Prostate gland (tissue), 2 donors: ENCODE measurements around the gene PTPRM. TPM values are rescaled to one million over a fixed set of nuclear protein-coding genes. Genes with fewer than 3 reads are reported as not detected.

Experiments used
- DNase-seq: peaks from one replicate; pipeline ENCODE4 v3.0.0-alpha.2; 2019; ENCODE audit warnings: low spot score
- H3K27ac ChIP-seq, 2 donors: fragments of 200-600 bp; sonication (generic); 2 replicates each; pipeline ENCODE4 v1.5.1; 2017 to 2019
- H3K27me3 ChIP-seq: fragments of 200-600 bp; sonication (generic); replicated peaks from 2 replicates; pipeline ENCODE4 v1.5.1; 2019; ENCODE audit not compliant: insufficient read depth
- H3K36me3 ChIP-seq, 2 donors: fragments of 200-600 bp; sonication (generic); 1 replicate in 1 of 2; 2 replicates in 1 of 2; pipeline versions ENCODE4 v1.5.1 to v1.8.1; 2017 to 2019
- H3K4me1 ChIP-seq: fragments of 200-600 bp; sonication (generic); replicated peaks from 2 replicates; pipeline ENCODE4 v1.5.1; 2019
- H3K4me3 ChIP-seq, 2 donors: fragments of 200-600 bp; sonication (generic); 2 replicates each; pipeline ENCODE4 v1.5.1; 2017 to 2019
- H3K9me3 ChIP-seq: fragments of 200-600 bp; sonication (generic); 2 replicates; pipeline ENCODE4 v1.5.1; 2017
- POLR2A ChIP-seq: fragments of 450-650 bp; IDR thresholded peaks from one replicate; pipeline ENCODE4 v1.6.1; 2016; ENCODE audit warnings: antibody characterized with exemption, mild to moderate bottlenecking
- POLR2AphosphoS5 ChIP-seq: sonication (generic); formaldehyde crosslinking; IDR thresholded peaks from one replicate; pipeline ENCODE4 v1.6.1; 2017; ENCODE audit warnings: antibody characterized with exemption
- whole genome bisulfite sequencing: methylation state at CpG from one replicate; pipeline ENCODE4 v1.1.5; 2018; 5-methylcytosine and 5-hydroxymethylcytosine counted together
- intact Hi-C: fragments of 100-400 bp; cut with DNase I; formaldehyde crosslinking; loops from one replicate; pipeline ENCODE4 v1.14.2; 2022
- total RNA-seq, 2 donors: library from RNA; depleted of rRNA; stranded (reverse); fragments of >200 nt; gene quantifications; one replicate each; pipeline ENCODE4 v1.1.0, GENCODE V29; 2016
- TF ChIP-seq, protein P1 (sequence below), 4 experiments: fragments of 200-600 bp in 2 of 4; fragments of 450-650 bp in 2 of 4; sonication (generic) in 2 of 4; IDR thresholded peaks; 1 replicate in 3 of 4; 2 replicates in 1 of 4; pipeline ENCODE4 v1.5.1; 2016 to 2019; ENCODE audit warnings: antibody characterized with exemption in 4 of 4, mild to moderate bottlenecking in 2 of 4, moderate library complexity in 2 of 4

PTPRM gene
- total RNA-seq, 2 donors from 2014 or later, result 32.9 to 92.6 TPM

DNA sequence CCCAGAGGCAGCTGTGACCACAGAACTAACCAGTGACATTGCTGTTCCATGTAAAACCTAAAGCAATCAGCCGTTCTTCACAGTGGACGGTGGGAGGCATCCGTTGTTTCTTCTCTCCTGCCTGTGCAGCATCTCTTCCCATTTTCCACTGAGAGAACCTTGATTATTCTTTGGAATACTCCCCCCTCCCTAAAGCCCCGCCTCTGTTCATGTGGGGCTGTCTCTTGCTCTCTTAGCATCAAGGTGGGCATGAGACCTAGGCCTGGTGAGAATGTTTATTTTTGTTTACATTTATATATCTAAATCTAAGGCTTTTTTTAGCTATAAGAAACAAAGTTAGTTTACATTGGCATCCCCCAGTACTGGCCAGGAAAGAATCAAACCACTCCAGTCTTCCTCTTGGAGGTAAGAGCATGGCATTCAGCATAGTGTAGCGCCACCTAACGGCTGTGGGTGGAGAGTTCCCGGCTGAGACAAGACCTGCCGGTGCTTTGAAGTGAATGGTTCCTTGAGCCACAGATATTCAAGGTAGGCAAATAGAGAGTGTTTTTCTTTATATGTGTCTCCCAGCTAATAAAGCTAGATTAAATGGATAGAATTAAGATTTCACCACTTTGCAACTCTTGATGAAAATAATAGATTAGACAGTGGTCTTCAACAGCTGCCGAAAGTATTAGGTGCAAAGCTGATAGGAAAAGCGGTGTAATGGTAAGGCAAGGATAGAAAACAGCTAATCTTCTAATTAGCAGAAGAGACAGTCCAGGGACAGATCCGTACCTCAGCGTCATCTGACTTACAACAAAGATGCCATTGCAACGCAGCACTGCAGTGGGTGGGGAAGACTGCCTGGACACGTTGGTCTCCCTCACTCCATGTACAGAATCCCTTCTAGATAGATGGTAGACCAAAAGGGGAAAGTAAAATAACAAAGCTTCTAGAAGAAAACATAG lies 822.5 kb downstream of the PTPRM start:
- no peaks in the 10 kb centered on the region for H3K4me1 ChIP-seq
- no peak overlapping the region for H3K4me3 ChIP-seq
- H3K9me3 ChIP-seq, result no peaks in the 10 kb centered on the region
- intact Hi-C loops, result loop anchor here (10.0 kb wide), 3 partner anchors 595 to 1115 kb away; partner anchors contain the start of gene PTPRM
- no peaks in the 10 kb centered on the region for H3K36me3 ChIP-seq
- TF ChIP-seq, protein P1, sequence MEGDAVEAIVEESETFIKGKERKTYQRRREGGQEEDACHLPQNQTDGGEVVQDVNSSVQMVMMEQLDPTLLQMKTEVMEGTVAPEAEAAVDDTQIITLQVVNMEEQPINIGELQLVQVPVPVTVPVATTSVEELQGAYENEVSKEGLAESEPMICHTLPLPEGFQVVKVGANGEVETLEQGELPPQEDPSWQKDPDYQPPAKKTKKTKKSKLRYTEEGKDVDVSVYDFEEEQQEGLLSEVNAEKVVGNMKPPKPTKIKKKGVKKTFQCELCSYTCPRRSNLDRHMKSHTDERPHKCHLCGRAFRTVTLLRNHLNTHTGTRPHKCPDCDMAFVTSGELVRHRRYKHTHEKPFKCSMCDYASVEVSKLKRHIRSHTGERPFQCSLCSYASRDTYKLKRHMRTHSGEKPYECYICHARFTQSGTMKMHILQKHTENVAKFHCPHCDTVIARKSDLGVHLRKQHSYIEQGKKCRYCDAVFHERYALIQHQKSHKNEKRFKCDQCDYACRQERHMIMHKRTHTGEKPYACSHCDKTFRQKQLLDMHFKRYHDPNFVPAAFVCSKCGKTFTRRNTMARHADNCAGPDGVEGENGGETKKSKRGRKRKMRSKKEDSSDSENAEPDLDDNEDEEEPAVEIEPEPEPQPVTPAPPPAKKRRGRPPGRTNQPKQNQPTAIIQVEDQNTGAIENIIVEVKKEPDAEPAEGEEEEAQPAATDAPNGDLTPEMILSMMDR (IDR thresholded peaks at IDR 0.05), result peak in 3 of 4 experiments; percentile 77 to 81 (median 80)
- TF ChIP-seq POLR2AphosphoS5 (peak; percentile 23), POLR2A (no peak)
- DNase-seq, result peak; percentile 69
- H3K27me3 ChIP-seq, result no peaks in the 10 kb centered on the region
- no peak overlapping the region for H3K27ac ChIP-seq
- 71% methylated on average over 14 of the region's 14 CpGs for WGBS

DNA sequence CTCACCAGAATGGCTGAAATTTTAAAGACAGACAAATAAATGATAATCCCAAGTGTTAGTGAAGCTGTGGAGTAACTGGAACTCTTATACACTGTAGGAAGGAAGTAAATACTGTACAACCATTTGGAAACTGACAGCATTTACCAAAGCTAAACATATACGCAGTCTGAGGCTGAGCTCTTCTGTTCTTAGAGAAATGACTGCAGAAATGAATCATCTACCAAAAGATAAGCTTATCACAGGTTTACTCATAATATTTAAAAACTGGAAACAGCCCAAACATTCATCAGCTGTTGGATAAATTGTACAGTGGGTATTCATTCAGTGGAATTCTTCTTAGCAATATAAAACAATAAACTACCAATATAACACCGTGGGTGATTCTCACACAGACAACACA lies 824.0 kb downstream of the PTPRM start:
- no peaks in the 10 kb centered on the region for H3K9me3 ChIP-seq
- no peaks in the 10 kb centered on the region for H3K36me3 ChIP-seq
- no peak overlapping the region for H3K27ac ChIP-seq
- no peak overlapping the region for H3K4me3 ChIP-seq
- intact Hi-C loops, result loop anchor here (10.0 kb wide), 1 partner anchor 596 kb away; no protein-coding TSS in a partner anchor
- DNase-seq, result no peak
- H3K27me3 ChIP-seq, result no peaks in the 10 kb centered on the region
- H3K4me1 ChIP-seq, result no peaks in the 10 kb centered on the region
- 83% methylated on average over 2 of the region's 2 CpGs for WGBS
- TF ChIP-seq POLR2AphosphoS5, result no peak

DNA sequence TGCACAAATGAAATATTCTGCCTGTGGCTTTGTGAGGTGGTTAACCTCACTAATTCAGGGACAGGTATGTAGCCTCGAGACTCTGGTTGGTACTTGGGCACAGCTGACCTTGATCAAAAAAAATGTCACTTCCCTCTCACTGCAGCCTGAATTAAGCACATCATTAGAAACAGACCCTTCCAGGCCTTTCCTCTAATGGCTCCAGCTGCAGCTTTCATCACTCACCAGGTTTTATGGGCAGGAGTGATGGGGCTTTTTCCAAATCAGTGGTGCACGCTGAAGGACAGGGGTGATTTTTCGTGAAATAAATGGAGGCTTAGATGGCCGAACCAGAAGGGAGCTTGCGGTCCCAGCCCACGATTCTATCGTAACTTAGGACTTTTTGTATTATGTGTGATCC lies 829.1 kb downstream of the PTPRM start:
- no peak overlapping the region for H3K27ac ChIP-seq
- TF ChIP-seq POLR2A (no peak), POLR2AphosphoS5 (no peak)
- TF ChIP-seq, protein P1 (IDR thresholded peaks at IDR 0.05), result no peak
- 95% methylated on average over 7 of the region's 7 CpGs for WGBS
- DNase-seq, result no peak
- no peaks in the 10 kb centered on the region for H3K9me3 ChIP-seq
- no peak overlapping the region for H3K4me3 ChIP-seq
- intact Hi-C loops, result loop anchor here (10.0 kb wide), 1 partner anchor 601 kb away; no protein-coding TSS in a partner anchor
- H3K27me3 ChIP-seq, result no peaks in the 10 kb centered on the region
- no peaks in the 10 kb centered on the region for H3K36me3 ChIP-seq
- no peaks in the 10 kb centered on the region for H3K4me1 ChIP-seq

DNA sequence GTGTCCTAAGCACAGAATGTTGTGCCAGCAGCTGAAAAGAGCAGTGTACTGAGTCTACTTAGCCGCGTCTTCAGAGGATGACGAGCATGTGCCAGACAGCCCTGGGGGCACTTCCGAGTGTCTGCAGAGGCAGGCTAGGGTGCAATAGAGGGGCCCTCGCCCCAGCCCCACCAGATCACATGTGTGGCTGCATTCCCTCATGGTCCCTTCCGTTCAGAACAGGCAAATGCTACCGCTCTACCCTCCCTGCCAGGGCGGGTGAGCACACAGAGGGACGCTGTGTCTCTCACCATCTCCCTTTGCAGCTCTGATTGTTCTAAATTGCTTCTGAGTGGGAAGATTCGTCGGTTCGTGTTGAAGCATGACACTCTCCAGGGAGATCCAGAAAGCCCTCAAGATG lies 829.9 kb downstream of the PTPRM start:
- TF ChIP-seq, protein P1 (IDR thresholded peaks at IDR 0.05), result no peak
- TF ChIP-seq POLR2AphosphoS5 (no peak), POLR2A (no peak)
- Histone ChIP-seq H3K36me3 (no peaks in the 10 kb centered on the region), H3K27ac (no peak overlapping the region), H3K27me3 (no peaks in the 10 kb centered on the region), H3K9me3 (no peaks in the 10 kb centered on the region), H3K4me3 (no peak overlapping the region), H3K4me1 (no peaks in the 10 kb centered on the region)
- no peak for DNase-seq
- 61% methylated on average over 12 of the region's 12 CpGs for WGBS
- intact Hi-C loops, result loop anchor here (10.0 kb wide), 1 partner anchor 602 kb away; no protein-coding TSS in a partner anchor

DNA sequence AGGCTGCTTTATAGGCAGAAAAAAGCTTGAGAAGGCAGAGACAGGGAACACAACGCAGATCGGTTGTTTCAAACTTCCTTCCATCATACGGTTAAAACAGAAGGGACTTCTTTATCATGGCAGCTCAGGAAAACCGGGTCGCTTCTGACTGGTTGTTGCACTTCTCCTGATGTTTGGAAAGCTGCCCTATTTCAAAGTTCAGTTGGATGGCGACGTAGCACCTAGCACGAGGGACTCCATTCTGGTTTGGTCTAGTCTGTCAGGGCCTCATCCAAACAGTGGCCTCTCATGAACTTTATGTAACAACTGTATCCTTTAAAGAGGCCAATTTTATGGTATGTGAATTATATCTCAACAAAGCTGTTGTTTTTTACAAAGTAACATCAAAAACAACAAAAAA lies 832.0 kb downstream of the PTPRM start:
- TF ChIP-seq POLR2AphosphoS5 (no peak), POLR2A (no peak)
- TF ChIP-seq, protein P1 (IDR thresholded peaks at IDR 0.05), result no peak
- Histone ChIP-seq H3K36me3 (no peaks in the 10 kb centered on the region), H3K4me3 (no peak overlapping the region), H3K9me3 (no peaks in the 10 kb centered on the region), H3K27ac (no peak overlapping the region), H3K4me1 (no peaks in the 10 kb centered on the region), H3K27me3 (no peaks in the 10 kb centered on the region)
- intact Hi-C loops, result loop anchor here (10.0 kb wide), 1 partner anchor 604 kb away; no protein-coding TSS in a partner anchor
- WGBS, result 82% methylated on average over 8 of the region's 8 CpGs
- no peak for DNase-seq
